Central memory CD8-positive, alpha-beta T cell (primary cell): ENCODE data around the gene AKAP12.

ENCODE experiments used
- ATAC-seq: fragments of 150-1000 bp; cut with Tn5 transposase; replicated peaks from 2 replicates; pipeline ENCODE4 v1.10.0; 2022; ENCODE audit warnings: mild to moderate bottlenecking, moderate FRiP score, moderate number of reproducible peaks; ENCODE audit not compliant: poor library complexity, severe bottlenecking; ENCODE audit errors: extremely low read depth
- DNase-seq, 2 donors: peaks; one replicate each; pipeline ENCODE4 v3.0.0; 2021; ENCODE audit warnings: low spot score in 2 of 2
- H3K27ac Mint-ChIP-seq: one replicate; pipeline ENCODE4 v1.8.0; 2022; ENCODE audit warnings: low read depth, mild to moderate bottlenecking, moderate library complexity, mixed read lengths
- H3K27me3 Mint-ChIP-seq: one replicate; pipeline ENCODE4 v1.8.0; 2022; ENCODE audit warnings: mixed read lengths
- H3K36me3 Mint-ChIP-seq: one replicate; pipeline ENCODE4 v1.8.0; 2022; ENCODE audit warnings: mild to moderate bottlenecking, moderate library complexity, mixed read lengths; ENCODE audit not compliant: insufficient read depth
- H3K4me1 Mint-ChIP-seq: one replicate; pipeline ENCODE4 v1.8.0; 2022; ENCODE audit warnings: mixed read lengths
- H3K4me3 Mint-ChIP-seq: one replicate; pipeline ENCODE4 v1.8.0; 2022; ENCODE audit warnings: mild to moderate bottlenecking, moderate library complexity, mixed read lengths
- H3K9me3 Mint-ChIP-seq: one replicate; pipeline ENCODE4 v1.8.0; 2022; ENCODE audit warnings: mixed read lengths

The AKAP12 gene

DNA sequence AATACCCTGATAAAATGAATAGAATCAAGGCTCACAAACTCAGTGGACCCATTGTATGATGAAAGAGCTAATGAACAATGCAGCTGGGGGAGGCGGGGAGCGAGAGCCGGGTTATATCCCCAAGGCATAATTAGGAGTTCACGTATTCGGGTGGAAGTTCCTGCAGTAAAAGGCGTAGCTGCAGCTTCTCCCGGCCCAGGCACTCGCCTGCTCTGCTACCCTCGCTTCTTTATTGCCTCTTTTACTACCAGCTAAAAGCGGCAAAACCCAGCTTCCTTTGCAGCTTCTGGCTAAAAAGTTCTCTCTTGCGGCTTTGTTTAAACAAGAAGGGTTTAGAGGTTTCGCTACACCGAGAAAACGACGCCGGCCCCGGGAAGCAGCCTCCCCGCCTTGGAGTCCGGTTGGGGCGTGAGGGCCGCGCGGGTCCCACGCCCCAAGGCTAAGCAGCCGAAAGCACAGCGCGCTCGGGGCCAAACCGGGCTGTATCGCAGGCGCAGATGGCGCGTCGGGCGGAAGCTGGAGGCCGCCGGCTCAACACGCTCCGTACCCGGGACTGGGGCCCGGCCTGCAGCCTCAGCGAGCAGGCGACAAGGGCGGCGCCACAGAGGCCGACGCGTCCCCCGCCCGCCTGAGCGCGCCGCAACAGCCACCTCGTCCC lies 150.0 kb downstream of the AKAP12 start:
- Mint-ChIP-seq H3K4me1 (peaks cover 45% of the 10 kb centered on the region), H3K36me3 (peaks cover 29% of the 10 kb centered on the region), H3K4me3 (peak overlapping the region; percentile 96), H3K27me3 (no peaks in the 10 kb centered on the region), H3K27ac (peak overlapping the region; percentile 90), H3K9me3 (no peaks in the 10 kb centered on the region)
- ATAC-seq (peak; percentile 62), DNase-seq (peak in 1 of 2 donors; percentile 71)

DNA sequence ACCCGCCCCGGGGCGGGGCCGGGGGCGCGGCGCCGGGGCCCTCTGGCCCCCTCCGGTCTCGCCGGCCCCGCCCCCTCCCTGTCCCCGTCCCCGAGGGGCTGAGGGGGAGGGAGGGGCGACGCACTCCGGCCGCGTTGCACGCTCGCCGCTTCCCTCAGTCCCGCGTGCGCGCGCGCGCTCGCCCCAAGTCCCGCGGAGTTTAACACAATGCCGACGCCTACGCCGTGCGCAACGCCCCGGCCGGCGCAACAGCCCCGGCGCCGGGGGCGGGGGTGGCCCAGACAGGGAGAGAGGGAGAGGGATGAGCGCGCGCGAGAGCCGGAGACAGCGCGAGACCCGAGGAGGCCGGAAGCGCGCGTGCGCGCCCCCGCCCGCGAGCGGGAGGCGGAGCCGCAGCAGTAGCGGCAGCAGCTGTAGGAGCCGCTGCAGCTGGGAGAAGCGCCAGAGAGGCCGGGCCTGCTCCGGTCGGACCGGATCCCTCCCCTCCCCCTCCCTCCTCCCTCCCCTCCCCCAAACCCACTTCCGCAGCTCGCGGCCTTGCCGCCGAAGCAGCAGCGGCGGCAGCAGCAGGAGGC lies 150.6 kb downstream of the AKAP12 start:
- peaks cover 29% of the 10 kb centered on the region for H3K36me3 Mint-ChIP-seq
- peak overlapping the region; percentile 96 for H3K4me3 Mint-ChIP-seq
- peaks cover 45% of the 10 kb centered on the region for H3K4me1 Mint-ChIP-seq
- peak overlapping the region; percentile 62 for H3K27ac Mint-ChIP-seq
- no peaks in the 10 kb centered on the region for H3K9me3 Mint-ChIP-seq
- H3K27me3 Mint-ChIP-seq, result no peaks in the 10 kb centered on the region
- DNase-seq (peak; percentile 93 to 97), ATAC-seq (peak; percentile 81)

DNA sequence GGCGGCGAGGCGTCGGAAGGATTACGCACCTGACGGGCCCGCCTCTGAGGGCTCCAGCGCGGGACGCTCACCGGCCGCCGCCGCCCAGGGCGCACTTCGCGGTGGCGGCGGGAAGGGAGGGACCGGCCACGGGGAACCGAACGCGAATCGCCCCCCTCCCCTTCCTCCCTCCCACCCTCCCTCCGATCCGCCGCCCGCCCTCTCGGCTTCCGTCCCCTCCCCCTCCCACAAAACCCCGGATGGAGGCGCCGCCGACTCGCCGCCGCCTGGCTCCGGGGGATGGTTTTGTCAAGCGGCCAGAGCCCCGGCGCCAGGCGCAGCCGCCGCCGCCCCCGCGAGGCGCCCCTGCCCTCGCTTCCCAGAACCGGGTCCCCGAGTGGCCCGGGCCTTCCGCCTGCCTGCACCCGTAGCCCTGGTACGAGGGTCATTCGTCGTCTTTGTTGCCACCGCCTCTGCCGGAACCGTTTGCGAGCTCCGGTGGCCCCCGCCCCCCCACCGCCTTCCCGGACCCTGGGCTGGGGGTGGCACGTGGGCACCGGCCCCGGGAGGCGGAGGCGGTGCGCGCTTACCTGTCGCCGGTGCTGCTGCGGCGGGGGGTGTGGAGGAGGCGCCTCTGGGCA lies 151.2 kb downstream of the AKAP12 start:
- H3K4me1 Mint-ChIP-seq, result peaks cover 47% of the 10 kb centered on the region
- peak overlapping the region; percentile 96 for H3K4me3 Mint-ChIP-seq
- DNase-seq (peak; percentile 69 to 73), ATAC-seq (peak; percentile 11)
- peaks cover 29% of the 10 kb centered on the region for H3K36me3 Mint-ChIP-seq
- H3K27me3 Mint-ChIP-seq, result no peaks in the 10 kb centered on the region
- H3K27ac Mint-ChIP-seq, result peak overlapping the region; percentile 62
- H3K9me3 Mint-ChIP-seq, result no peaks in the 10 kb centered on the region

DNA sequence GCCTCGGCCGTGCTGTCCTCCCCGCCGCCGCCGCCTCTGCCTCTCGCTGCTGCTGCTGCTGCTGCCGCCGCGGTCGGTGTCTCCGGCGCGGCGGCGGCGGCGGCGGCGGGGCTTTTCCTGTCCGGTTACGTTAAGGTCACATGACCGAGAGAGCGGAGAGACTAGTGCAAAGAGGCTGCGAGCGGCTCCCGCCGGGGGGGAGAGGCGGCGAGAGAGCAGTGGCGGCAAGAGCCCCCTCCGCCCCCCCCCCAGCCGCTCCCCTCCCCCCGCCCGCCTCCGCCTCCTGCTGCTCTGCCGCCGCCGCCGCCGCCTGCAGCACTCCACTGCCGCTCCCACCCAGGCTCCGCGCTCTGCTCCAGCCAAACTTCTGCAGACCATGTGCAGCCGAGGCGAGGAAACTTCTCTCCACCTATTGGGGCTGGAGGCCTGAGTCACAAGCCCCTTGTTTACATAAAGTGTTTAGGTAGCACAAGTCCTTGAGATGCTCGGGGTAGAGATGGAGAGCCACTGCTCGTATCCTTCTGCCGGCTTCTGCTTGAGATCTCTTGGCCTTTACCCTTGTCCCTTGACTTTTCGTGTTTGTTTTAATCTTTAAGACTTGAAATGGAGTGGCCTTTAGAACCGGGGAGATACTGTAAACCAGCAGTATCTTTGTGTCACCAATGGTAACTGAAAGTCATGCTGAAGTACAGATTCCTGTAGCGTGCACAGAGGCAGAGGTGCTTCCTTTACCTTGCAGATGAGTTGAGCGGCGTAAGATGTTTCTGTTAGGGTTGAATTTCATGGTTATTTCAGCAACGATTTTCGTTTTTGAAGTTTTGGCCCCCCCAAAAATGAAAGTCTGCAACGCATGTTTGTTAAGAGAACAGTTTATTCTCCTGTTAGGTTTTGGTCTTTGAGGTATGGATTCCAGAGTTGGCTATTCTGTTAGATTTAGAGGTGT lies 152.0 kb downstream of the AKAP12 start, which contains the start of gene ZBTB2:
ZBTB2 (minus strand) TSS at position 89 of the 943 bp plus-strand sequence. CDS start 17,922 bp downstream, outside the sequence.
- H3K36me3 Mint-ChIP-seq, result peaks cover 29% of the 10 kb centered on the region
- ATAC-seq (peak; percentile 4), DNase-seq (peak; percentile 45 to 59)
- H3K4me1 Mint-ChIP-seq, result peaks cover 53% of the 10 kb centered on the region
- no peaks in the 10 kb centered on the region for H3K27me3 Mint-ChIP-seq
- peak within 1 kb of the TSS; percentile 97 for H3K27ac Mint-ChIP-seq
- H3K9me3 Mint-ChIP-seq, result no peaks in the 10 kb centered on the region
- peak within 1 kb of the TSS; percentile 96 for H3K4me3 Mint-ChIP-seq

DNA sequence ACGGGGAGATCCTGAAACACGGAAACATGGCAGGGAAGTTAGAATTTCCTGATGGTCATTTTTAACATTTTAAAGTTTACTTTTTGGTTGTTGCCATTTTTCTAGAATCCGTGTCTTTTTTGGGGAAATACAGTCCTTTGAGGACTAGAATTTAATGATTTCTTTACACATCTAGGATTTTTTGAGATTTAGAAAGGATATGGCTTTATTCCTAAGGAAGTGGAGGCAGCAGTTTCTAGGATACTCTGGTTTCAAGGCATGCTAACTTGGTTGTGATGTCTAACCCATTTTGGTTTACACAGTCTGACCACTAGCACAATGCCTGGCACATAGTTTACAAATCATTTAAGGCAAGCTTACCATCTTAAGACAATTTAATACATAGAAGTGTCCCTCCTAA lies 152.7 kb downstream of the AKAP12 start:
- H3K27me3 Mint-ChIP-seq, result no peaks in the 10 kb centered on the region
- no peaks in the 10 kb centered on the region for H3K9me3 Mint-ChIP-seq
- no peak for ATAC-seq
- H3K36me3 Mint-ChIP-seq, result peaks cover 31% of the 10 kb centered on the region
- peaks cover 58% of the 10 kb centered on the region for H3K4me1 Mint-ChIP-seq
- DNase-seq, result no peak
- peak overlapping the region; percentile 97 for H3K27ac Mint-ChIP-seq
- H3K4me3 Mint-ChIP-seq, result peak overlapping the region; percentile 96

DNA sequence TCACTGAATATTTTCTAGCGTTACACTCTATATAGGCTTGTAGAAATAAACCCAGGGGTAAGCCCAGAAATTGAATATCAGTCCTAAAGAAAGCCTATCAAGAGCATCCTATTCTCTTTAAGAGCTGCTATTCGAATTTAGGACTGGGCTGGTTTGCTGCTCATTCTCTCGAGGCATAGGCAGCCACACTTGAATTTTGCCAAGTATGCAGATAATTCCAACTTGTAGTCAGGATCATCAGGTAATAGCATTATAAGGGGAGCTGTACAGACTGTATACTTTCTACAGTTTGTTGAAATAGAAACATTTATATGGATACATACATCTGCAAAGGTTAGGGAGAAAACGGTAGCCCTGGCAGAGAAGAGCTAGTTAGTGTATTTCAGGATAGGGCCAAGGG lies 153.6 kb downstream of the AKAP12 start:
- H3K27me3 Mint-ChIP-seq, result no peaks in the 10 kb centered on the region
- ATAC-seq (no peak), DNase-seq (no peak)
- H3K27ac Mint-ChIP-seq, result peak overlapping the region; percentile 97
- H3K9me3 Mint-ChIP-seq, result no peaks in the 10 kb centered on the region
- peaks cover 31% of the 10 kb centered on the region for H3K36me3 Mint-ChIP-seq
- peaks cover 68% of the 10 kb centered on the region for H3K4me1 Mint-ChIP-seq
- peak overlapping the region; percentile 96 for H3K4me3 Mint-ChIP-seq

DNA sequence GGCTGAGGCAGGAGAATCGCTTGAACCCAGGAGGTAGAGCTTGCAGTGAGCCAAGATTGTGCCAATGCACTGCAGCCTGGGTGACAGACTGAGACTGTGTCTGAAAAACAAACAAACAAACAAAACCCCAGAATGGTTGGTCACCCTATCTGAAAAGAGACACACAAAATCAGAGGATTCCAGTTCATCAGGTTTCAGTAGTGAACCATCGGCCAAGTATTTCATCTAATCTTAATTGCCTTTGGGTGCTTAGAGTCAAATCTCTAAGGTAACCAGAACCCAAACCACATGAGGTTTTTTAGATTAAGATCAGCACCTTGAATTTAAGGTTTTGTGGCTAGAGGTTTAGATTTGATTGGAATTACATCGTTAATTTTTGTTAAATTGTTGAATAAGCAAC lies 159.9 kb downstream of the AKAP12 start:
- no peak overlapping the region for H3K27ac Mint-ChIP-seq
- ATAC-seq (no peak), DNase-seq (no peak)
- H3K4me1 Mint-ChIP-seq, result peaks cover 63% of the 10 kb centered on the region
- H3K27me3 Mint-ChIP-seq, result no peaks in the 10 kb centered on the region
- H3K4me3 Mint-ChIP-seq, result no peak overlapping the region
- H3K9me3 Mint-ChIP-seq, result no peaks in the 10 kb centered on the region
- peaks cover 19% of the 10 kb centered on the region for H3K36me3 Mint-ChIP-seq

DNA sequence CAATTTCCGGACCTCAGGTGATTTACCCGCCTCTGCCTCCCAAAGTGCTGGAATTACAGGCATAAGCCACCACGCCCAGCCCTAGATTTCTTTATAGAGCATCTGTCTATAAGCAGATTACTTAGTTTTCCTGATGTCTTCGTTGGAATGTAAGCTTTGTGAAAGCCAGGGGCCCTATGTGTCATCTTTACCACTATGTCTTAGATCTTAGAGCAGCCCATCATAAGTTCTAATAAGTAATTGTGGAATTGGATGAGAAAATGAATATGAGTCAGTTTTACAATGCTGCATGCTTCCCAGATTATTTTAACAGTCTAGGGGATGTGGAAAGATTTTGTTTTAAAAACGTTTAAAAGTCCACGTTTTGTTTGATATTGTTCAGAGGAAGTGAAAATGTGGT lies 160.7 kb downstream of the AKAP12 start:
- Mint-ChIP-seq H3K36me3 (peaks cover 22% of the 10 kb centered on the region), H3K4me3 (peak overlapping the region; percentile 23), H3K4me1 (peaks cover 55% of the 10 kb centered on the region), H3K27ac (peak overlapping the region; percentile 68), H3K27me3 (no peaks in the 10 kb centered on the region), H3K9me3 (no peaks in the 10 kb centered on the region)
- ATAC-seq (no peak), DNase-seq (no peak)

DNA sequence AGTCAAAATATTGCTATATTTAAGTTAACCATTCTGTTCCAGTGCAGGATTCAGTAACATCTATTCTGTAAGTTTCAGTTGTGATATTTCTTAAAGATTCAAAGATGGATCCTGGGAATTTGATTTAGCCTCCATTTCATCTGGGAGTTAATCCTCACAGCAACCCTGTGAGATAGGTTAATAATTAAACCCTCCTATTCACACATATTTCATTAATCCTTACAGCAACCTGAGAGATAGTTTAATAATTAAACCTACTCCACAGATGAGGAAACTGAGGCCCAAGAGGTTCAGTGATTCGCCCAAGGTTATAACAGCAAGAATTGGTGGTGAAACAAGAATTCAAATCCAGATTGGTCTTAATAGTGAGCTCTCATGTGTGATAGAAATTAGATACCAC lies 162.5 kb downstream of the AKAP12 start:
- peaks cover 27% of the 10 kb centered on the region for H3K36me3 Mint-ChIP-seq
- peaks cover 48% of the 10 kb centered on the region for H3K4me1 Mint-ChIP-seq

DNA sequence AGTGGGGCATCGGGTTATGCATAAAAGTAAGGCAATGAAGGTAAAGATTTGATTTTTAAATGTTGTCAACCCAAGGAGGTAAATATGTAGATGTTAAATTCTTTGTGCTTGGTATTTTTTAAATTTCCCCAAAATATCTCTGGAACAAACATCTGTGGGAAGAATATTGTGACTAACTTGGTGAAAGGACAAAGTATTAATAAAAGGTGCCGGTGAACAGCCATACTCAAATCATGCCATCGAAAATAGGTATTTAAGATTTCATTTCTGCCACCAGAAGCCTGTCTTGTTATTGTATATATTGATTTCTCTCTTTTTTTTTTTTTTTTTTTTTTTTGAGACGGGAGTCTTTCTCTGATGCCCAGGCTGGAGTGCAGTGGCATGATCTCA lies 164.1 kb downstream of the AKAP12 start:
- ATAC-seq (no peak), DNase-seq (no peak)
- Mint-ChIP-seq H3K36me3 (peaks cover 27% of the 10 kb centered on the region), H3K27ac (peak overlapping the region; percentile 71), H3K4me1 (peaks cover 41% of the 10 kb centered on the region), H3K4me3 (no peak overlapping the region), H3K27me3 (no peaks in the 10 kb centered on the region), H3K9me3 (no peaks in the 10 kb centered on the region)

More for the DNA sequence above, 162.5 kb downstream of the AKAP12 start:
- no peaks in the 10 kb centered on the region for H3K27me3 Mint-ChIP-seq
- no peak overlapping the region for H3K27ac Mint-ChIP-seq
- no peak overlapping the region for H3K4me3 Mint-ChIP-seq
- H3K9me3 Mint-ChIP-seq, result no peaks in the 10 kb centered on the region
- DNase-seq (no peak), ATAC-seq (no peak)
